Measurements from ENCODE around the gene CCNL2. TPM values are rescaled to one million over a fixed set of nuclear protein-coding genes. Genes with fewer than 3 reads are reported as not detected.

CCNL2 gene
- total and polyA plus RNA-seq, 2 of the 13 experiments (the other 11 are each of a cell fraction or from before 2014, with no cell fraction given): 105 to 340 TPM

- TF ChIP-seq MAZ (IDR thresholded peaks at IDR 0.05; ENCODE audit: borderline replicate concordance, low read depth, low read length): 0 out of 2 replicates have a peak, but pooled peaks have one; percentile 39
- 0 out of 2 replicates have a peak, but pooled peaks have one; percentile 3 for TF ChIP-seq MAZ (CRISPR knock-in tag; IDR thresholded peaks at IDR 0.05; ENCODE audit: low read depth)
- TF ChIP-seq TRIM24 (CRISPR knock-in tag; IDR thresholded peaks at IDR 0.05): 0 out of 2 replicates have a peak, but pooled peaks have one; percentile 33
- 0 out of 2 replicates have a peak, but pooled peaks have one; percentile 29 for TF ChIP-seq ZNF207 (IDR thresholded peaks at IDR 0.05; ENCODE audit: borderline replicate concordance)
- 0 out of 2 replicates have a peak, but pooled peaks have one; percentile 22 for TF ChIP-seq ZNF574 (CRISPR knock-in tag; IDR thresholded peaks at IDR 0.05)
- 0 out of 2 replicates have a peak, but pooled peaks have one; percentile 51 for TF ChIP-seq ARNT (IDR thresholded peaks at IDR 0.05)
- TF ChIP-seq HOXD1 (CRISPR knock-in tag; IDR thresholded peaks at IDR 0.05): no peak
- TF ChIP-seq CBX5 (CRISPR knock-in tag; IDR thresholded peaks at IDR 0.05; ENCODE audit: borderline replicate concordance): no peak
- 0 out of 2 replicates have a peak, but pooled peaks have one; percentile 2 for TF ChIP-seq CTCF (CRISPR knock-in tag; IDR thresholded peaks at IDR 0.05)
- no peak for TF ChIP-seq ZNF597 (CRISPR knock-in tag; IDR thresholded peaks at IDR 0.05)
- TF ChIP-seq ZNF879 (CRISPR knock-in tag; IDR thresholded peaks at IDR 0.05): no peak
- TF ChIP-seq ZSCAN20 (CRISPR knock-in tag; IDR thresholded peaks at IDR 0.05; ENCODE audit: borderline replicate concordance): no peak
- no peak for TF ChIP-seq SOX5 (CRISPR knock-in tag; IDR thresholded peaks at IDR 0.05; ENCODE audit: borderline replicate concordance)
- no peak for TF ChIP-seq ZMAT3 (CRISPR knock-in tag; conservative IDR thresholded peaks at IDR 0.05)
- TF ChIP-seq ZNF121 (CRISPR knock-in tag; IDR thresholded peaks at IDR 0.05): no peak
- TF ChIP-seq CSRNP2 (CRISPR knock-in tag; conservative IDR thresholded peaks at IDR 0.05; ENCODE audit: low read depth): no peak
- TF ChIP-seq NFYB (CRISPR knock-in tag; IDR thresholded peaks at IDR 0.05): no peak
- no peak for TF ChIP-seq FOXK2 (IDR thresholded peaks at IDR 0.05)
- TF ChIP-seq ZNF549 (CRISPR knock-in tag; IDR thresholded peaks at IDR 0.05): no peak
- no peak for TF ChIP-seq ZKSCAN5 (CRISPR knock-in tag; IDR thresholded peaks at IDR 0.05)
- TF ChIP-seq ZNF282 (IDR thresholded peaks at IDR 0.05; ENCODE audit: partially characterized antibody): no peak
- no peak for TF ChIP-seq GZF1 (CRISPR knock-in tag; IDR thresholded peaks at IDR 0.05)
- 0 out of 2 replicates have a peak, but pooled peaks have one; percentile 30 for TF ChIP-seq EEA1 (CRISPR knock-in tag; IDR thresholded peaks at IDR 0.05; ENCODE audit: borderline replicate concordance)
- TF ChIP-seq ZNF143 (CRISPR knock-in tag; IDR thresholded peaks at IDR 0.05): no peak; the same call in 1 of the 2 replicates
- TF ChIP-seq TEAD3 (CRISPR knock-in tag; optimal IDR thresholded peaks at IDR 0.05; ENCODE audit: borderline replicate concordance): peak; percentile 71
- TF ChIP-seq SMAD3 (CRISPR knock-in tag; IDR thresholded peaks at IDR 0.05): no peak
Observed at GRCh38 chr1:1360506-1361169, 38.5 kb downstream of the CCNL2 start (continued).
